OCI-LY7 (cell line): Measurements from ENCODE around the gene BACH2.

Experiments used
- CTCF ChIP-seq: fragments of 200-600 bp; sonication (generic); conservative IDR thresholded peaks from 2 replicates; pipeline ENCODE4 v1.5.1; 2014; ENCODE audit warnings: mild to moderate bottlenecking, antibody characterized with exemption, low read length, moderate library complexity, mixed read lengths
- EZH2phosphoT487 ChIP-seq: fragments of 200-600 bp; sonication (generic); IDR thresholded peaks from 2 replicates; pipeline ENCODE4 v1.6.1; 2018; ENCODE audit warnings: low read depth, borderline replicate concordance, mild to moderate bottlenecking, mixed run types, antibody characterized with exemption, low read length, moderate library complexity, mixed read lengths

DNA sequence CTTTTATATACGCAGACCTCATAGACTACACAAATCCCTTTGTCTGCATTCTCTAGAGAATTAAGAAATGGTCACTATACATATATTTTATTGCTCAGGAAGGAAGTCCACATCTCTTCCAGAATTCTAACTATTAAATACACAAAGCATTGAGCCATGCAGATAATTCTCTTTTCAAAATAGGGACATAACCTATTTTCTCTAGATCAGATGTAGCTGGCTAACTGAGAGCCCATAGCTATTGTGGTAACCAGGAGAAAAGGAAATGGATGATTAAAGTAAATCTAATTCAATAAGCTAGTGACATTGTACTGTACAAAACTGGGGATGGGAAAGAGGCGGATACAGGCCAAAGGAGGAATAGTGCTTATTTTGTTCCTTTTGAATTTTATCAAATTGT is 137.2 kb downstream of the BACH2 start:
- TF ChIP-seq CTCF = no peak
- no peak for TF ChIP-seq EZH2phosphoT487
